WTC11 (cell line): Measurements from ENCODE around the gene RAB8B. TPM values are rescaled to one million over a fixed set of nuclear protein-coding genes. Genes with fewer than 3 reads are reported as not detected.

Experiments
- ATAC-seq: fragments of 200-7000 bp; cut with Tn5 transposase; 2 replicates; pipeline ENCODE4 v1.10.0; 2021; ENCODE audit warnings: mild to moderate bottlenecking, moderate library complexity
- CTCF ChIA-PET: fragments of 300-600 bp; sonication (Branson Sonifier 250); formaldehyde crosslinking; loops from one replicate; lab custom pipeline; 2021; ENCODE audit warnings: antibody characterized with exemption; lab: Charles Lee
- POLR2A ChIA-PET: fragments of 350-600 bp; sonication (Branson Sonifier 250); formaldehyde crosslinking; loops from one replicate; lab custom pipeline; 2021; ENCODE audit warnings: antibody characterized with exemption; lab: Charles Lee
- DNase-seq: peaks from one replicate; pipeline ENCODE4 v3.0.0; 2021; ENCODE audit warnings: low spot score
- H3K27ac Mint-ChIP-seq: 2 replicates; pipeline ENCODE4 v1.8.0; 2021; ENCODE audit warnings: mixed read lengths
- H3K27me3 Mint-ChIP-seq: 2 replicates; pipeline ENCODE4 v1.8.0; 2021; ENCODE audit warnings: low read depth, mild to moderate bottlenecking, moderate library complexity, mixed read lengths
- H3K36me3 Mint-ChIP-seq: 2 replicates; pipeline ENCODE4 v1.8.0; 2021; ENCODE audit warnings: mixed read lengths
- H3K4me1 Mint-ChIP-seq: 2 replicates; pipeline ENCODE4 v1.8.0; 2022; ENCODE audit warnings: mixed read lengths
- H3K4me3 Mint-ChIP-seq: 2 replicates; pipeline ENCODE4 v1.8.0; 2021; ENCODE audit warnings: mild to moderate bottlenecking, moderate library complexity, mixed read lengths
- H3K9me3 Mint-ChIP-seq: 2 replicates; pipeline ENCODE4 v1.8.0; 2021; ENCODE audit warnings: mixed read lengths
- ATF1 ChIP-seq: sonication (generic); formaldehyde crosslinking; IDR thresholded peaks from 2 replicates; pipeline ENCODE4 v1.8.1; 2023; ENCODE audit warnings: mild to moderate bottlenecking, moderate library complexity, missing genetic modification reagents
- ATF6 ChIP-seq: sonication (generic); formaldehyde crosslinking; IDR thresholded peaks from 2 replicates; pipeline ENCODE4 v1.8.1; 2023; ENCODE audit warnings: mild to moderate bottlenecking, missing genetic modification reagents
- E2F5 ChIP-seq: sonication (generic); formaldehyde crosslinking; IDR thresholded peaks from 2 replicates; pipeline ENCODE4 v1.8.1; 2022; ENCODE audit warnings: mild to moderate bottlenecking, moderate library complexity, missing genetic modification reagents
- FOXJ3 ChIP-seq: sonication (generic); formaldehyde crosslinking; IDR thresholded peaks from 2 replicates; pipeline ENCODE4 v1.9.0; 2021; ENCODE audit warnings: missing genetic modification reagents, mild to moderate bottlenecking, borderline replicate concordance
- FOXK1 ChIP-seq: sonication (generic); formaldehyde crosslinking; IDR thresholded peaks from 2 replicates; pipeline ENCODE4 v1.8.0; 2022; ENCODE audit warnings: mild to moderate bottlenecking, moderate library complexity, missing genetic modification reagents
- FOXP1 ChIP-seq: sonication (generic); formaldehyde crosslinking; IDR thresholded peaks from 2 replicates; pipeline ENCODE4 v1.8.0; 2022; ENCODE audit warnings: missing genetic modification reagents, mild to moderate bottlenecking, moderate library complexity, borderline replicate concordance
- GABPB1 ChIP-seq: sonication (generic); formaldehyde crosslinking; IDR thresholded peaks from 2 replicates; pipeline ENCODE4 v1.8.1; 2023; ENCODE audit warnings: mild to moderate bottlenecking, missing genetic modification reagents
- HMGA2 ChIP-seq: fragments of 250-450 bp; sonication (Bioruptor Pico); IDR thresholded peaks from 2 replicates; pipeline ENCODE4 v1.4.0; 2021; ENCODE audit warnings: mild to moderate bottlenecking, moderate library complexity
- JUN ChIP-seq: sonication (generic); formaldehyde crosslinking; IDR thresholded peaks from 2 replicates; pipeline ENCODE4 v1.8.0; 2023; ENCODE audit warnings: mild to moderate bottlenecking, missing genetic modification reagents
- MXD4 ChIP-seq: fragments of 250-450 bp; sonication (Bioruptor Pico); IDR thresholded peaks from 2 replicates; pipeline ENCODE4 v1.8.0; 2021; ENCODE audit warnings: mild to moderate bottlenecking, moderate library complexity, borderline replicate concordance
- NFATC4 ChIP-seq: fragments of 250-450 bp; sonication (Bioruptor Pico); IDR thresholded peaks from 2 replicates; pipeline ENCODE4 v1.9.0; 2021; ENCODE audit warnings: mild to moderate bottlenecking
- NR1H2 ChIP-seq: sonication (generic); formaldehyde crosslinking; IDR thresholded peaks from 2 replicates; pipeline ENCODE4 v1.9.0; 2021; ENCODE audit warnings: mild to moderate bottlenecking, moderate library complexity, missing genetic modification reagents
- NR3C1 ChIP-seq: sonication (generic); formaldehyde crosslinking; conservative IDR thresholded peaks from 2 replicates; pipeline ENCODE4 v1.8.1; 2023; ENCODE audit warnings: low read depth, mild to moderate bottlenecking, missing genetic modification reagents
- OVOL2 ChIP-seq: fragments of 250-450 bp; sonication (Bioruptor Pico); IDR thresholded peaks from 2 replicates; pipeline ENCODE4 v1.9.0; 2021; ENCODE audit warnings: mild to moderate bottlenecking, borderline replicate concordance
- SP1 ChIP-seq: sonication (generic); formaldehyde crosslinking; conservative IDR thresholded peaks from 2 replicates; pipeline ENCODE4 v1.8.1; 2022; ENCODE audit warnings: missing genetic modification reagents
- TEAD4 ChIP-seq: sonication (generic); formaldehyde crosslinking; IDR thresholded peaks from 2 replicates; pipeline ENCODE4 v1.8.0; 2022; ENCODE audit warnings: mild to moderate bottlenecking, missing genetic modification reagents
- ZNF232 ChIP-seq: sonication (generic); formaldehyde crosslinking; IDR thresholded peaks from 2 replicates; pipeline ENCODE4 v1.8.0; 2022; ENCODE audit warnings: mild to moderate bottlenecking, missing genetic modification reagents
- ZNF281 ChIP-seq: sonication (generic); formaldehyde crosslinking; IDR thresholded peaks from 2 replicates; pipeline ENCODE4 v1.8.0; 2023; ENCODE audit warnings: mild to moderate bottlenecking, missing genetic modification reagents
- ZNF317 ChIP-seq: sonication (generic); formaldehyde crosslinking; IDR thresholded peaks from 2 replicates; pipeline ENCODE4 v1.8.1; 2023; ENCODE audit warnings: low read depth, mild to moderate bottlenecking, moderate library complexity, missing genetic modification reagents, borderline replicate concordance
- ZNF423 ChIP-seq: fragments of 250-450 bp; sonication (Bioruptor Pico); IDR thresholded peaks from 2 replicates; pipeline ENCODE4 v2.1.2; 2022; ENCODE audit warnings: mild to moderate bottlenecking, moderate library complexity
- ZNF671 ChIP-seq: fragments of 250-450 bp; sonication (Bioruptor Pico); IDR thresholded peaks from 2 replicates; pipeline ENCODE4 v1.8.0; 2021; ENCODE audit warnings: mild to moderate bottlenecking
- total RNA-seq: library from RNA; stranded (reverse); gene quantifications from 3 replicates; pipeline ENCODE4 v1.2.3, GENCODE V29; 2021

Gene RAB8B
- total RNA-seq, 1 experiment from 2014 or later, result 32.5 TPM

- no peak for DNase-seq
- no peak for ATAC-seq
- H3K4me1 Mint-ChIP-seq, result peaks cover 20% of the 10 kb centered on the region
- TF ChIP-seq ZNF281 (CRISPR knock-in tag) (no peak), NR1H2 (CRISPR knock-in tag) (no peak), MXD4 (no peak), JUN (CRISPR knock-in tag) (no peak), ZNF317 (CRISPR knock-in tag) (no peak), FOXJ3 (CRISPR knock-in tag) (no peak), GABPB1 (CRISPR knock-in tag) (no peak), ZNF423 (no peak), HMGA2 (CRISPR knock-in tag) (no peak)
- ChIA-PET POLR2A (no interaction called here), CTCF (no interaction called here)
- no peak overlapping the region for H3K4me3 Mint-ChIP-seq
- H3K9me3 Mint-ChIP-seq, result peaks cover 20% of the 10 kb centered on the region
- H3K27me3 Mint-ChIP-seq, result no peaks in the 10 kb centered on the region; the same call in 1 of the 2 replicates
- no peak overlapping the region for H3K27ac Mint-ChIP-seq
- peaks cover 18% of the 10 kb centered on the region for H3K36me3 Mint-ChIP-seq
These were observed 49.4 kb downstream of the RAB8B start for GRCh38 chr15:63238796-63239195.

- no peaks in the 10 kb centered on the region; the same call in 1 of the 2 replicates for H3K27me3 Mint-ChIP-seq
- H3K9me3 Mint-ChIP-seq, result peaks cover 21% of the 10 kb centered on the region
- ChIA-PET CTCF (no interaction called here), POLR2A (interaction anchor here (0.6 kb wide), 2 partner anchors 9 to 38 kb away, joined by 3 to 4 read pairs; no protein-coding TSS in a partner anchor)
- no peak overlapping the region for H3K4me3 Mint-ChIP-seq
- ATAC-seq, result no peak
- TF ChIP-seq SP1 (CRISPR knock-in tag) (no peak), E2F5 (no peak), TEAD4 (CRISPR knock-in tag) (no peak), NFATC4 (CRISPR knock-in tag) (no peak), ATF6 (no peak), ZNF232 (CRISPR knock-in tag) (no peak), JUN (CRISPR knock-in tag) (no peak), FOXK1 (no peak), ATF1 (CRISPR knock-in tag) (no peak), NR3C1 (CRISPR knock-in tag) (no peak), ZNF671 (CRISPR knock-in tag) (no peak), OVOL2 (CRISPR knock-in tag) (no peak)
- TF ChIP-seq, all 79 proteins: peak for 0
- Mint-ChIP-seq H3K36me3 (peaks cover 22% of the 10 kb centered on the region), H3K27ac (no peak overlapping the region), H3K4me1 (peaks cover 8% of the 10 kb centered on the region; the same call in 1 of the 2 replicates)
- no peak for DNase-seq
These were observed 50.7 kb downstream of the RAB8B start for GRCh38 chr15:63240109-63240508.

- ATAC-seq (no peak), DNase-seq (no peak)
- peaks cover 5% of the 10 kb centered on the region; the same call in 1 of the 2 replicates for H3K4me1 Mint-ChIP-seq
- H3K4me3 Mint-ChIP-seq, result no peak overlapping the region
- POLR2A ChIA-PET, result no interaction called here
- no peak overlapping the region for H3K27ac Mint-ChIP-seq
- peaks cover 21% of the 10 kb centered on the region for H3K9me3 Mint-ChIP-seq
- no peak for TF ChIP-seq FOXP1 (CRISPR knock-in tag)
- TF ChIP-seq, all 79 proteins: peak for 0
- H3K27me3 Mint-ChIP-seq, result no peaks in the 10 kb centered on the region; the same call in 1 of the 2 replicates
- CTCF ChIA-PET, result no interaction called here
- H3K36me3 Mint-ChIP-seq, result peaks cover 25% of the 10 kb centered on the region
These were observed 51.9 kb downstream of the RAB8B start for GRCh38 chr15:63241316-63241715.
